H9 (cell line): ENCODE measurements around the gene MIGA1. TPM values are rescaled to one million over a fixed set of nuclear protein-coding genes. Genes with fewer than 3 reads are reported as not detected.

ENCODE experiments used
- DNase-seq: peaks from one replicate; pipeline ENCODE4 v3.0.0-alpha.2; 2017
- H2AFZ ChIP-seq: one replicate; pipeline ENCODE4 v1.6.1; 2013; ENCODE audit warnings: mild to moderate bottlenecking, low read length, control low read depth, moderate library complexity
- H2AK5ac ChIP-seq: 2 replicates; pipeline ENCODE4 v1.6.1; 2013; ENCODE audit warnings: low read length, control low read depth, mixed read lengths; ENCODE audit not compliant: insufficient read length
- H2BK120ac ChIP-seq: one replicate; pipeline ENCODE4 v1.6.1; 2013; ENCODE audit warnings: low read depth, mild to moderate bottlenecking, low read length, control low read depth, inconsistent platforms; ENCODE audit not compliant: poor library complexity, severe bottlenecking
- H2BK12ac ChIP-seq: 2 replicates; pipeline ENCODE4 v1.6.1; 2013; ENCODE audit warnings: low read length, control low read depth, mixed read lengths, low read depth; ENCODE audit not compliant: insufficient read length
- H2BK15ac ChIP-seq: 2 replicates; pipeline ENCODE4 v1.6.1; 2013; ENCODE audit warnings: low read depth, low read length, control low read depth
- H2BK20ac ChIP-seq: one replicate; pipeline ENCODE4 v1.6.1; 2013; ENCODE audit warnings: low read depth, mild to moderate bottlenecking, low read length, control low read depth, inconsistent platforms; ENCODE audit not compliant: poor library complexity, severe bottlenecking
- H2BK5ac ChIP-seq: 2 replicates; pipeline ENCODE4 v1.6.1; 2013; ENCODE audit warnings: low read length, control low read depth, mixed read lengths; ENCODE audit not compliant: insufficient read length
- H3K14ac ChIP-seq: 2 replicates; pipeline ENCODE4 v1.6.1; 2013; ENCODE audit warnings: low read length, control low read depth; ENCODE audit not compliant: insufficient read depth
- H3K18ac ChIP-seq: 2 replicates; pipeline ENCODE4 v1.6.1; 2013; ENCODE audit warnings: low read depth, mild to moderate bottlenecking, mixed read lengths, low read length, control low read depth; ENCODE audit not compliant: insufficient read length
- H3K23ac ChIP-seq: 2 replicates; pipeline ENCODE4 v1.6.1; 2013; ENCODE audit warnings: low read length, control low read depth, mixed read lengths, low read depth; ENCODE audit not compliant: insufficient read length
- H3K23me2 ChIP-seq: 2 replicates; pipeline ENCODE4 v1.6.1; 2013; ENCODE audit warnings: low read depth, mild to moderate bottlenecking, mixed read lengths, low read length, control low read depth; ENCODE audit not compliant: insufficient read length, poor library complexity, severe bottlenecking
- H3K27ac ChIP-seq: 2 replicates; pipeline ENCODE4 v1.5.1; 2013; ENCODE audit warnings: low read length, control low read depth, mixed read lengths, low read depth; ENCODE audit not compliant: insufficient read length
- H3K27me3 ChIP-seq: 2 replicates; pipeline ENCODE4 v1.6.1; 2013; ENCODE audit warnings: low read length, control low read depth, inconsistent platforms; ENCODE audit not compliant: insufficient read depth
- H3K4ac ChIP-seq: 2 replicates; pipeline ENCODE4 v1.6.1; 2013; ENCODE audit warnings: low read depth, mild to moderate bottlenecking, control low read depth, inconsistent platforms, low read length, moderate library complexity
- H3K4me1 ChIP-seq: 2 replicates; pipeline ENCODE4 v1.6.1; 2013; ENCODE audit warnings: low read length, control low read depth, inconsistent platforms; ENCODE audit not compliant: insufficient read depth
- H3K4me2 ChIP-seq: 2 replicates; pipeline ENCODE4 v1.6.1; 2013; ENCODE audit warnings: low read length, control low read depth, mixed read lengths; ENCODE audit not compliant: insufficient read length, insufficient read depth
- H3K56ac ChIP-seq: 2 replicates; pipeline ENCODE4 v1.6.1; 2013; ENCODE audit warnings: low read depth, mild to moderate bottlenecking, mixed read lengths, low read length, control low read depth; ENCODE audit not compliant: insufficient read length
- H3K79me1 ChIP-seq: 2 replicates; pipeline ENCODE4 v1.6.1; 2013; ENCODE audit warnings: low read depth, mild to moderate bottlenecking, moderate library complexity, low read length, control low read depth, inconsistent platforms; ENCODE audit not compliant: insufficient read depth, poor library complexity, severe bottlenecking
- H3K79me2 ChIP-seq: 2 replicates; pipeline ENCODE4 v1.6.1; 2013; ENCODE audit warnings: low read length, control low read depth, inconsistent platforms; ENCODE audit not compliant: insufficient read depth
- H3K9ac ChIP-seq: 2 replicates; pipeline ENCODE4 v1.6.1; 2013; ENCODE audit warnings: low read length, control low read depth, mixed read lengths; ENCODE audit not compliant: insufficient read length; ENCODE audit errors: extremely low read depth
- H3K9me3 ChIP-seq: one replicate; pipeline ENCODE4 v1.6.1; 2013; ENCODE audit warnings: low read depth, low read length, inconsistent platforms; ENCODE audit not compliant: control insufficient read depth
- H3T11ph ChIP-seq: one replicate; pipeline ENCODE4 v1.6.1; 2013; ENCODE audit warnings: mild to moderate bottlenecking, low read length, control low read depth, inconsistent platforms
- H4K20me1 ChIP-seq: one replicate; pipeline ENCODE4 v1.6.1; 2013; ENCODE audit not compliant: control insufficient read depth, insufficient read length, insufficient read depth
- H4K5ac ChIP-seq: 2 replicates; pipeline ENCODE4 v1.6.1; 2013; ENCODE audit warnings: low read depth, mild to moderate bottlenecking, mixed read lengths, low read length, control low read depth; ENCODE audit not compliant: insufficient read length
- H4K8ac ChIP-seq: replicated peaks from 2 replicates; pipeline ENCODE4 v1.6.1; 2013; ENCODE audit warnings: low read length, control low read depth, mixed read lengths, low read depth; ENCODE audit not compliant: insufficient read length
- H4K91ac ChIP-seq: 2 replicates; pipeline ENCODE4 v1.6.1; 2013; ENCODE audit warnings: low read depth, mild to moderate bottlenecking, moderate library complexity, mixed read lengths, low read length, control low read depth; ENCODE audit not compliant: insufficient read length
- H3K27ac Mint-ChIP-seq, 3 experiments: 2 replicates in 2 of 3; 3 replicates in 1 of 3; pipeline ENCODE4 v1.8.0; 2020 to 2021; ENCODE audit warnings: mixed read lengths in 3 of 3, mild to moderate bottlenecking in 1 of 3, moderate library complexity in 1 of 3
- H3K27me3 Mint-ChIP-seq: 2 replicates; pipeline ENCODE4 v1.8.0; 2021; ENCODE audit warnings: low read depth, mild to moderate bottlenecking, moderate library complexity, mixed read lengths
- H3K36me3 Mint-ChIP-seq, 3 experiments: 2 replicates in 2 of 3; 3 replicates in 1 of 3; pipeline ENCODE4 v1.8.0; 2020 to 2021; ENCODE audit warnings: low read depth in 3 of 3, mixed read lengths in 3 of 3; ENCODE audit not compliant: insufficient read depth in 1 of 3
- H3K4me1 Mint-ChIP-seq, 2 experiments: 2 replicates each; pipeline ENCODE4 v1.8.0; 2020; ENCODE audit warnings: mixed read lengths in 2 of 2
- H3K4me3 Mint-ChIP-seq, 2 experiments: 2 replicates in 1 of 2; 3 replicates in 1 of 2; pipeline ENCODE4 v1.8.0; 2020 to 2021; ENCODE audit warnings: mild to moderate bottlenecking in 2 of 2, mixed read lengths in 2 of 2, moderate library complexity in 1 of 2
- H3K9me3 Mint-ChIP-seq, 2 experiments: 2 replicates in 1 of 2; 3 replicates in 1 of 2; pipeline ENCODE4 v1.8.0; 2020; ENCODE audit warnings: mild to moderate bottlenecking in 2 of 2, mixed read lengths in 2 of 2, moderate library complexity in 1 of 2
- CTCF ChIP-seq: fragments of 200-600 bp; sonication (generic); conservative IDR thresholded peaks from 3 replicates; pipeline ENCODE4 v1.8.0; 2021; ENCODE audit warnings: antibody characterized with exemption, mild to moderate bottlenecking
- WGBS: extraction: QIAGEN DNeasy Blood & Tissue Kit; methylation state at CpG from one replicate; pipeline ENCODE4 v1.1.7; 2013; ENCODE audit warnings: missing lambda C conversion rate, low lambda C conversion rate, mixed read lengths; ENCODE audit not compliant: insufficient read length; ENCODE audit errors: extremely low coverage; 5-methylcytosine and 5-hydroxymethylcytosine counted together
- total RNA-seq: library from RNA; stranded (reverse); gene quantifications from 2 replicates; pipeline ENCODE4 v1.2.1, GENCODE V29; 2021

Gene MIGA1
- total RNA-seq, 1 experiment from 2014 or later, result 6.3 TPM

GRCh38 chr1:77859248-77859647 lies 79.8 kb downstream of the MIGA1 start:
- TF ChIP-seq CTCF, result no peak
- no peak overlapping the region for H2AFZ ChIP-seq
- no peak overlapping the region for H3T11ph ChIP-seq
- no CpG with 5 or more reads among the region's 2 CpGs for WGBS
- H2AK5ac ChIP-seq, result no peak overlapping the region
- no peaks in the 10 kb centered on the region for H3K79me1 ChIP-seq
- no peak overlapping the region for H3K56ac ChIP-seq
- H2BK15ac ChIP-seq, result no peak overlapping the region
- H3K9ac ChIP-seq, result no peak overlapping the region
- no peaks in the 10 kb centered on the region for H4K20me1 ChIP-seq
- H4K5ac ChIP-seq, result no peak overlapping the region
- no peak overlapping the region for H3K4ac ChIP-seq
- no peak overlapping the region for H2BK5ac ChIP-seq
- no peak overlapping the region for H4K8ac ChIP-seq
- DNase-seq, result no peak
- Mint-ChIP-seq H3K27me3 (no peaks in the 10 kb centered on the region), H3K4me1 (no peaks in the 10 kb centered on the region), H3K4me3 (no peak overlapping the region), H3K36me3 (peaks cover 5 to 31% (median 29%) of the 10 kb centered on the region in 3 experiments), H3K9me3 (peaks cover 11 to 24% of the 10 kb centered on the region in 2 experiments; a peak in 4 of 5 replicates), H3K27ac (no peak overlapping the region)
- H3K4me1 ChIP-seq, result no peaks in the 10 kb centered on the region
- no peak overlapping the region for H3K18ac ChIP-seq
- no peaks in the 10 kb centered on the region for H3K9me3 ChIP-seq
- H3K27ac ChIP-seq, result no peak overlapping the region
- H2BK12ac ChIP-seq, result no peak overlapping the region
- H2BK120ac ChIP-seq, result no peak overlapping the region
- no peaks in the 10 kb centered on the region for H3K23me2 ChIP-seq
- no peak overlapping the region for H3K14ac ChIP-seq
- no peaks in the 10 kb centered on the region for H3K27me3 ChIP-seq
- no peak overlapping the region for H3K4me2 ChIP-seq
- no peaks in the 10 kb centered on the region for H3K79me2 ChIP-seq
- H4K91ac ChIP-seq, result no peak overlapping the region
- H2BK20ac ChIP-seq, result no peak overlapping the region
- H3K23ac ChIP-seq, result no peak overlapping the region
